ENCODE measurements around the gene KCNT1.

KCNT1 gene

DNA sequence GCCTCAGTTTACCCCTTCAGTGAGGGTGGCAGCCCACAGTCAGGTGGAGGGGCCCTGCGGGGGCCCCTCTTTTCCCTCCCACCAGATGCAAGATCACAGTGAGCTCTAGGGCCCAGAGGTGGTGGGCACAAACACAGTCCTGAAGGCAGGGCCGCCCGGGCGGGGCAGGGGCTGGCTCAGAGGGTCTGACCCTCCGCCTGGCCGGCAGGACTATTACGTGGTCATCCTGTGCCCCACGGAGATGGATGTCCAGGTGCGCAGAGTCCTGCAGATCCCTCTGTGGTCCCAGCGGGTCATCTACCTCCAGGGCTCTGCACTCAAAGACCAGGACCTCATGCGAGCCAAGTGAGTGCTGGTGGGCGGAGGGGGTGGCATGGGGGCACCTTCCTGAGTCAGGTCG lies 63.4 kb downstream of the KCNT1 start:
- TF ChIP-seq, protein P1, sequence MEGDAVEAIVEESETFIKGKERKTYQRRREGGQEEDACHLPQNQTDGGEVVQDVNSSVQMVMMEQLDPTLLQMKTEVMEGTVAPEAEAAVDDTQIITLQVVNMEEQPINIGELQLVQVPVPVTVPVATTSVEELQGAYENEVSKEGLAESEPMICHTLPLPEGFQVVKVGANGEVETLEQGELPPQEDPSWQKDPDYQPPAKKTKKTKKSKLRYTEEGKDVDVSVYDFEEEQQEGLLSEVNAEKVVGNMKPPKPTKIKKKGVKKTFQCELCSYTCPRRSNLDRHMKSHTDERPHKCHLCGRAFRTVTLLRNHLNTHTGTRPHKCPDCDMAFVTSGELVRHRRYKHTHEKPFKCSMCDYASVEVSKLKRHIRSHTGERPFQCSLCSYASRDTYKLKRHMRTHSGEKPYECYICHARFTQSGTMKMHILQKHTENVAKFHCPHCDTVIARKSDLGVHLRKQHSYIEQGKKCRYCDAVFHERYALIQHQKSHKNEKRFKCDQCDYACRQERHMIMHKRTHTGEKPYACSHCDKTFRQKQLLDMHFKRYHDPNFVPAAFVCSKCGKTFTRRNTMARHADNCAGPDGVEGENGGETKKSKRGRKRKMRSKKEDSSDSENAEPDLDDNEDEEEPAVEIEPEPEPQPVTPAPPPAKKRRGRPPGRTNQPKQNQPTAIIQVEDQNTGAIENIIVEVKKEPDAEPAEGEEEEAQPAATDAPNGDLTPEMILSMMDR (IDR thresholded peaks at IDR 0.05; ENCODE audit: extremely low read depth, insufficient read depth, missing control alignments), result no peak
- DNase-seq (ENCODE audit: low spot score), result no peak
- in situ Hi-C loops (cut with MboI; ENCODE audit: low pct_unique_long_range_greater_than_20kb, low sequenced_read_pairs, unreplicated experiment), result no loop called here

DNA sequence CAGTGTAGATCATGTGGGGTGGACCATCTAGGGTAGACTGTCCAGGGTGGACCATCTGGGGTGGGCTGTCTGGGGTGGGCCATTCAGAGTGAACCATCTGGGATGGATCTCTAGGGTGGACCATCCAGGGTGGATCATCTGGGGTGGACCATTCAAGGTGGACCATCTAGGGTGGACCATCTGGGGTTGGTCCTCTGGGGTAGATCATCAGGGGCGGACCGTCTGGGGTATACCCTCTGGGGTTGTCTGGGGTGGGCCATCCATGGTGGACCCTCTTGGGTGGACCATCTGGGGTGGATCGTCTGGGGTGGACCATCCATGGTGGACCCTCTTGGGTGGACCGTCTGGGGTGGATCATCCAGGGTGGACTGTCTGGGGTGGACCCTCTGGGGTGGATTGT lies 64.3 kb downstream of the KCNT1 start:
- TF ChIP-seq, protein P1 (IDR thresholded peaks at IDR 0.05; ENCODE audit: extremely low read depth, insufficient read depth, missing control alignments), result no peak
- in situ Hi-C loops (cut with MboI; ENCODE audit: low pct_unique_long_range_greater_than_20kb, low sequenced_read_pairs, unreplicated experiment), result no loop called here

DNA sequence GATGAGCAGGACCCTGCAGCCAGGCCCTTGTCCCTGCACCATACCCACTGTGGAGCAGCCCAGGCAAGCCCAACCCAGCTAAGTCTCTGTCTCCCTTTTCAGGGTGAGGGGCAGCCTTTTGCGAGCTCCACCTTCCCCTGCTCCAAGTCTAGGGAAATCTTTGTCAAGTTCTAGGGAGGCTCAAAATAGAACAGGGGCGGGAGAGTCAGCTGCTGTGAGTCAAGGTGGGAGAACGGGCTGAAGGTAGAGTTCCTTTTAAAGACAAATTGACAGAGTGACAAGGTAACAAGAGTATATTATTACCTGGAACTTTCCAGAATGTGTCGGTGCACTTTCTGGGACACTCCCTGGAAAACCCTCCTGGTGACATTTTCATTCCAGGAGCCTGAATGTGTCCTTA lies 64.7 kb downstream of the KCNT1 start:
- TF ChIP-seq, protein P1 (IDR thresholded peaks at IDR 0.05; ENCODE audit: extremely low read depth, insufficient read depth, missing control alignments), result no peak
- no peak for DNase-seq (ENCODE audit: low spot score)
- in situ Hi-C loops (cut with MboI; ENCODE audit: low pct_unique_long_range_greater_than_20kb, low sequenced_read_pairs, unreplicated experiment), result no loop called here

More for the DNA sequence above, 64.3 kb downstream of the KCNT1 start:
- DNase-seq (ENCODE audit: low spot score), result no peak

DNA sequence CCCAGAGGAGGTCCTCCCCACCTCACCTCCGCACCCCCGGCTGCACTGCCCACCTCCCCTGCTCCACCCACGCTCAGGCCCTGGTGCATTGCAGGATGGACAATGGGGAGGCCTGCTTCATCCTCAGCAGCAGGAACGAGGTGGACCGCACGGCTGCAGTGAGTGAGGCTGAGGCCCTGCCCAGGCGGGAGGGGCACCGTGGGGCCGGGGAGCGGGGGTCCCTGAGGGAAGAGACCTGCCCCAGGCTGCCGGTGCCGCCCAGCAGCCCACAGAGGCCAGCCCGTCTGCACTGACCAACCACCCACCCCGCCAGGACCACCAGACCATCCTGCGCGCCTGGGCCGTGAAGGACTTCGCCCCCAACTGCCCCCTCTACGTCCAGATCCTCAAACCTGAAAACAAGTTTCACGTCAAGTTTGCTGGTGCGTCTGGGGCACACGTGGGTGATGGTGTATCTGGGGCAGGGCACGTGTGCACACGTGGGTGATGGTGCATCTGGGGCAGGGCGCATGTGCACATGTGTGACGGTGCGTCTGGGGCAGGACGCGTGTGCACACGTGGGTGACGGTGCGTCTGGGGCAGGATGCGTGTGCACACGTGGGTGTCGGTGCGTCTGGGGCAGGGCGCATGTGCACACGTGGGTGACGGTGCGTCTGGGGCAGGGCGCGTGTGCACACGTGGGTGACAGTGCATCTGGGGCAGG lies 66.7 kb downstream of the KCNT1 start:
- no peak for DNase-seq (ENCODE audit: low spot score)
- in situ Hi-C loops (cut with MboI; ENCODE audit: low pct_unique_long_range_greater_than_20kb, low sequenced_read_pairs, unreplicated experiment), result no loop called here
- TF ChIP-seq, protein P1 (IDR thresholded peaks at IDR 0.05; ENCODE audit: extremely low read depth, insufficient read depth, missing control alignments), result no peak

DNA sequence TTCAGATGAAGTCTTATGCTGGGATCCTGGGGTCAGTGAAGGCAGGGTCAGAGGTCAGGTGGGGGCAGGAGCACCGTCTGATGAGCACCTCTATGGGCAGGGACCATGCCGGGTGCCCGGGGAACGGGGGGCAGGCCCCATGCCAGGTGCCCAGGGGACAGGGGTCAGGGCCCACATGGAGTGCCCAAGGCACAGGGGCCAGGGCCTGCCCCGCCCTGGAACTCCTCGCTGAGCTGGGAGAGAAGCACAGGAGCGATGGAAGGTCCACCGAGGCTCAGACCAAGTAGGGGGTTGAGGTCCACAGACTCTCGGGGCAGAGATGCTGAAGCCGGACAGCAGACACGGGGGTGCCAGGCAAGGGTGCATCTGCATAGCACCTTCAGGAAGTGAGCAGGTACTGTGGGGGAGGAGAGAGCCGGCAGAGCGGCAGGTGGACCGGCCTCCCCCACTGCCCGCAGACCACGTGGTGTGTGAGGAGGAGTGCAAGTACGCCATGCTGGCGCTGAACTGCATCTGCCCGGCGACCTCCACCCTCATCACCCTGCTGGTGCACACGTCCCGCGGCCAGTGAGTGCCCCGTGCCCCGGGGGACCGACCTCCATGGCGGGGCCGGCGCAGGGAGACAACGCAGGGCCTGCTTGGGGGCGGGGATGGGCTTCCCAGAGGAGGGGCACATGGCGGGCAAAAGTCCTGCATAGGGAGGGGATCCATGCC lies 67.7 kb downstream of the KCNT1 start:
- in situ Hi-C loops (cut with MboI; ENCODE audit: low pct_unique_long_range_greater_than_20kb, low sequenced_read_pairs, unreplicated experiment), result no loop called here
- no peak for DNase-seq (ENCODE audit: low spot score)

DNA sequence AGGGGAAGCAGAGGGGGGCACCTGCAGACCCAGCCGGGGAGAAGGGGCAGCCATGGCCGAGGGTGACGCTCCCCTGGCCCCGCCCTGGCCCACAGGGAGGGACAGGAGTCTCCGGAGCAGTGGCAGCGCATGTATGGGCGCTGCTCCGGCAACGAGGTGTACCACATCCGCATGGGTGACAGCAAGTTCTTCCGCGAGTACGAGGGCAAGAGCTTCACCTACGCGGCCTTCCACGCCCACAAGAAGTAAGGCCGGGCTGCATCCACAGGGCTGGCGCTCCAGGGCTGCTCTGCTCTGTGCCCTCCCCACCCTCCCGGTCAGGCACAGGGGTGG lies 68.2 kb downstream of the KCNT1 start:
- no peak for DNase-seq (ENCODE audit: low spot score)
- TF ChIP-seq, protein P1 (IDR thresholded peaks at IDR 0.05; ENCODE audit: extremely low read depth, insufficient read depth, missing control alignments), result no peak
- in situ Hi-C loops (cut with MboI; ENCODE audit: low pct_unique_long_range_greater_than_20kb, low sequenced_read_pairs, unreplicated experiment), result no loop called here

More for the DNA sequence above, 67.7 kb downstream of the KCNT1 start:
- TF ChIP-seq, protein P1 (IDR thresholded peaks at IDR 0.05; ENCODE audit: extremely low read depth, insufficient read depth, missing control alignments), result no peak

Data from GM13977 (cell line).